ENCODE data around the gene CFDP1. TPM values are rescaled to one million over a fixed set of nuclear protein-coding genes. Genes with fewer than 3 reads are reported as not detected.

CFDP1 gene
- total and polyA plus RNA-seq, 2 experiments from 2014 or later = 97.1 to 116 TPM

DNA sequence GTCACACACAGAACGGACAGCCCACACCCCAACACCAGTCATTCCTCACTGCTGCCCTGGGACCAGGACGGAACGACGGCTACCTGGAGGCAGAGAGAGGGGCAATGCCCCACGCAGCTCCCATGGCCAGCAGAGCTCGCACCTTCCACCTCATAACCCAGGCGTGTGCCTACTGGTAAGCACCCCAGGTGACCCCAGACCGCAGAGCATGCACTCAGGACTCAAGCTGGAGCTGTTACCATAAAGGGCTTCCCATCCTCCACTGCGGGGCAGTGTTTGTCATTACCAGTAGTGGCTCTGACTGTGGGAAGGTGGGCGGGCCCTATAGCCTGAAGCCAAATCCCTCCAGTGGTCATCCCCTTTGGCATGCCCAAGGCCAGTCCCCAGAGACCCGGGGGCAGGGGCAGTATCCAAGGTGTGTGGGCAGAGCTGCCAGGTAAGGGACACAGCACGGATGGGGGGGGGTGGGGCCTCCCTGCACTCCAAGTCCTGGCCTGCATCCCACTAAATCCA is 177.2 kb downstream of the CFDP1 start:
- H3K27ac ChIP-seq = peak overlapping the region; percentile 83
- H3K9me2 ChIP-seq (replicated peaks; ENCODE audit: insufficient read depth) = no peaks in the 10 kb centered on the region
- H3K4me3 ChIP-seq = no peak overlapping the region
- peaks cover 85% of the 10 kb centered on the region for H4K20me1 ChIP-seq (ENCODE audit: insufficient read depth, poor library complexity, severe bottlenecking)
- H3K36me3 ChIP-seq (replicated peaks; ENCODE audit: insufficient read depth, low read depth) = no peaks in the 10 kb centered on the region
- 85% methylated on average over 11 of the region's 12 CpGs for WGBS (ENCODE audit: low lambda C conversion rate, missing lambda C conversion rate)
- H3K27me3 ChIP-seq = no peaks in the 10 kb centered on the region
- peak; percentile 24 for DNase-seq (ENCODE audit: low spot score)
- peak overlapping the region; percentile 70 for H3K4me2 ChIP-seq
- no peaks in the 10 kb centered on the region for H3K9me3 ChIP-seq (ENCODE audit: low read depth)
- H3K4me1 ChIP-seq (ENCODE audit: insufficient read depth) = peaks cover 76% of the 10 kb centered on the region
- no peak for TF ChIP-seq EZH2 (IDR thresholded peaks at IDR 0.05; ENCODE audit: borderline replicate concordance)
- TF ChIP-seq, protein P1, sequence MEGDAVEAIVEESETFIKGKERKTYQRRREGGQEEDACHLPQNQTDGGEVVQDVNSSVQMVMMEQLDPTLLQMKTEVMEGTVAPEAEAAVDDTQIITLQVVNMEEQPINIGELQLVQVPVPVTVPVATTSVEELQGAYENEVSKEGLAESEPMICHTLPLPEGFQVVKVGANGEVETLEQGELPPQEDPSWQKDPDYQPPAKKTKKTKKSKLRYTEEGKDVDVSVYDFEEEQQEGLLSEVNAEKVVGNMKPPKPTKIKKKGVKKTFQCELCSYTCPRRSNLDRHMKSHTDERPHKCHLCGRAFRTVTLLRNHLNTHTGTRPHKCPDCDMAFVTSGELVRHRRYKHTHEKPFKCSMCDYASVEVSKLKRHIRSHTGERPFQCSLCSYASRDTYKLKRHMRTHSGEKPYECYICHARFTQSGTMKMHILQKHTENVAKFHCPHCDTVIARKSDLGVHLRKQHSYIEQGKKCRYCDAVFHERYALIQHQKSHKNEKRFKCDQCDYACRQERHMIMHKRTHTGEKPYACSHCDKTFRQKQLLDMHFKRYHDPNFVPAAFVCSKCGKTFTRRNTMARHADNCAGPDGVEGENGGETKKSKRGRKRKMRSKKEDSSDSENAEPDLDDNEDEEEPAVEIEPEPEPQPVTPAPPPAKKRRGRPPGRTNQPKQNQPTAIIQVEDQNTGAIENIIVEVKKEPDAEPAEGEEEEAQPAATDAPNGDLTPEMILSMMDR (IDR thresholded peaks at IDR 0.05; ENCODE audit: poor library complexity) = no peak
- TF ChIP-seq EZH2phosphoT487 (IDR thresholded peaks at IDR 0.05; ENCODE audit: low read depth, severe bottlenecking, unreplicated experiment) = no peak
- peaks cover 94% of the 10 kb centered on the region for H3K79me2 ChIP-seq
- H2AFZ ChIP-seq = no peak overlapping the region

- H3K4me3 ChIP-seq = no peak overlapping the region
- peaks cover 94% of the 10 kb centered on the region for H3K79me2 ChIP-seq
- peaks cover 85% of the 10 kb centered on the region for H4K20me1 ChIP-seq (ENCODE audit: insufficient read depth, poor library complexity, severe bottlenecking)
- no peaks in the 10 kb centered on the region for H3K9me3 ChIP-seq (ENCODE audit: low read depth)
- H3K36me3 ChIP-seq (replicated peaks; ENCODE audit: insufficient read depth, low read depth) = no peaks in the 10 kb centered on the region
- TF ChIP-seq EZH2 (IDR thresholded peaks at IDR 0.05; ENCODE audit: borderline replicate concordance) (no peak), EZH2phosphoT487 (IDR thresholded peaks at IDR 0.05; ENCODE audit: low read depth, severe bottlenecking, unreplicated experiment) (no peak)
- TF ChIP-seq, protein P1 (IDR thresholded peaks at IDR 0.05; ENCODE audit: poor library complexity) = no peak
- no peak overlapping the region for H2AFZ ChIP-seq
- WGBS (ENCODE audit: low lambda C conversion rate, missing lambda C conversion rate) = 50% methylated on average over 5 of the region's 5 CpGs
- peaks cover 83% of the 10 kb centered on the region for H3K4me1 ChIP-seq (ENCODE audit: insufficient read depth)
- no peaks in the 10 kb centered on the region for H3K9me2 ChIP-seq (replicated peaks; ENCODE audit: insufficient read depth)
- peak overlapping the region; percentile 73 for H3K4me2 ChIP-seq
- H3K27ac ChIP-seq = peak overlapping the region; percentile 96
- H3K27me3 ChIP-seq = no peaks in the 10 kb centered on the region
- peak; percentile 55 for DNase-seq (ENCODE audit: low spot score)
Observed at GRCh38 chr16:75254359-75254837, 178.9 kb downstream of the CFDP1 start.

DNA sequence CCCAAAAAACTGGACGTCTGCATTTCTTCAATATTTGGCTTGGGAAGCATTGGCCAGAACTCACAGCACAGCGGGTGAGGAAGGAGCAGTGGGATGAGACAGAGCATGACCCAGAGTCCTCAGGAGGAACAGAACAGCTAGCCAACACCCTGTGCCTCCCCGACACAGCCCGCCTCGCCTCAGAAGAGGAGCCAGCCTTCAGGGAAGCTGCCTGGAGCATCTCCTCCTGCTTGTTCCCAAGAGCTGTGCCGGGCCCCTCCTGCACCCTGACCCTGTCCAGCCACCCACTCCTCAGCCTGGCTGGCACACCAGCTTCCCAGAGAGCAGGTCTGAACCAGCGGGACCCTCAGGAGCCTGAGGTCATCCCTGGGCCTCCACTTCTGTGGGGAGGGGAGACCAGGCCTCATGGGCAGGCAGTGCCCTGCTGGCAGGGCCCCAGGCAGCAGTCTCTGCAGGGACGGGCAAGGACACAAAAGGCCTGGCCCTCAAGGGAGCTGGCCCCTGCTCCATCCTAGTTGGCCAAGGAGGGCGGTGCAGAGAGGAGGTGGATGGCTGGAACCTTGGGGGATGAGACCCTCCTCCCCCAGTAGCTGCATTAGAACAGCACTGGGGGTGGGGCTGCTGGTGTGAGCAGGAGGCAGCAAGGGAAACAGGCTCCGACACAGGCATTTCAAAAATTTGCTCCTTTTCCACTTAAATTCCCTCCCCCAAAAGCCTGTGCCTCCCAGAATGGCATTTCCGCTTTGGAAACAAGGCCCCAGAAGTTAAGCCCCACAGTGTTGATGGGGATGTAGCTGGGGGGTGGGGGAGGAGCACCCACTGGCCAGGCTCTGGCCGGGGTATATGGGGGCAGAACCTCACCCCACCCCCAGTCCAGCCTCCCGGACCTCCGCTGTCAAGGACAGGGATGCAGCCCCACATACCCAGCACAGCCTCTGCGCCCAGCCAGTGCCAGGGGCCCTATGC is 180.1 kb downstream of the CFDP1 start:
- Histone ChIP-seq H3K79me2 (peaks cover 94% of the 10 kb centered on the region), H3K9me2 (replicated peaks; ENCODE audit: insufficient read depth) (no peaks in the 10 kb centered on the region), H3K4me1 (ENCODE audit: insufficient read depth) (peaks cover 85% of the 10 kb centered on the region), H3K27me3 (no peaks in the 10 kb centered on the region), H3K27ac (peak overlapping the region; percentile 96), H3K4me3 (no peak overlapping the region), H3K9me3 (ENCODE audit: low read depth) (no peaks in the 10 kb centered on the region), H4K20me1 (ENCODE audit: insufficient read depth, poor library complexity, severe bottlenecking) (peaks cover 85% of the 10 kb centered on the region), H3K4me2 (peak overlapping the region; percentile 73), H2AFZ (no peak overlapping the region), H3K36me3 (replicated peaks; ENCODE audit: insufficient read depth, low read depth) (no peaks in the 10 kb centered on the region)
- DNase-seq (ENCODE audit: low spot score) = peak; percentile 58
- TF ChIP-seq EZH2phosphoT487 (IDR thresholded peaks at IDR 0.05; ENCODE audit: low read depth, severe bottlenecking, unreplicated experiment) (no peak), EZH2 (IDR thresholded peaks at IDR 0.05; ENCODE audit: borderline replicate concordance) (no peak)
- TF ChIP-seq, protein P1 (IDR thresholded peaks at IDR 0.05; ENCODE audit: poor library complexity) = no peak
- 58% methylated on average over 15 of the region's 15 CpGs for WGBS (ENCODE audit: low lambda C conversion rate, missing lambda C conversion rate)

Data from hepatocyte (in vitro differentiated cells).